ENCODE data around the gene SLFN12.
"Not testable (repeated sequence)": the region's sequence is repeated elsewhere in the genome, so short reads cannot be mapped to it uniquely, and the experiment has no call there.

Gene SLFN12

DNA sequence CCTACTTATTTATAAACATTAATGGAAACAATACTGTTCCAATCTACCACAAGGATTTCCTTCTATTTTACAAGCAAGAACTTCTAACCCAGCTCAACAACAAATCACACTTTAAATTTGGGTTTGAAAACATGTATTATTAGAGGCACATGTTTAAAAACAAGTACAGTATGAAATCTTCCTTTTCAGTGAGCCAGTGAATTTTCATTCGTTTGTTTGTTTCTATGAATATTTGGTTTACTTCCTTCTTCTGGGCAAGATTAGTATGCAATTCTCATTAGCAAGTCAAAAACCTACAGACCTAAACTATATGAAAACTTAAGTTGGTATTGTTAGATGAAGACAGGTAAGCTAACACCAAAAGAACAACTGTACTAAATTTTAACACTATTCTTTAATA lies 25.7 kb downstream of the SLFN12 start:
- DNase-seq = no peak

DNA sequence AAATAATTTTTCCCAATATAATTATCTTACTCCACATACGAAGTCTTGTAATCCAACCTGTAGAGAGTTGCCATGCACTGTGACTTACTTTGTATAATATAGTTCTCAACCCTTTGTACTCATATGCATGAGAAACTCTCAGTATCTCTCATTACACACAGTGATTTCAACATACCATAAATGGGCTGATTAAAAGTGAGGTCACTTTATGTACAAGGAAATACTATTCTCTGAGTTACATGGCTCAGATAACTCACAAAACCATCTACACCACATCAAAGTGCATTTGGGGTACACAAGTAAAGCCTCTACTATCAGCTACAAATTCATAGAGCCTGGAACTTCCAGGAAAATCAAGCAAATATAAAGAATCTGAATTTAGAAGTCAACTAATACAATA lies 27.9 kb downstream of the SLFN12 start:
- DNase-seq = no peak

DNA sequence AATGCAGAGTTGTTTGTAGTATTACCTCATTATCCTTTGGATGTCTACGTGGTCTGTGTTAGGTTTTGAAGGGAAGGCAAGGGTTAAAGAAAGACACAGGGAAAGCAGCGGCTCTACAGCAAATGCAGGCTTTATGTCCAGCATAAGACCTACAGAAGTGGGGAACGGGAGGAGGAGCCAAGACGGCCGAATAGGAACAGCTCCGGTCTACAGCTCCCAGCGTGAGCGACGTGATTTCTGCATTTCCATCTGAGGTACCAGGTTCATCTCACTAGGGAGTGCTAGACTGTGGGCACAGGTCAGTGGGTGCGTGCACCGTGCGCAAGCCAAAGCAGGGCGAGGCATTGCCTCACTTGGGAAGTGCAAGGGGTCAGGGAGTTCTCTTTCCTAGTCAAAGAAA lies 38.5 kb downstream of the SLFN12 start:
- not testable (repeated sequence) for DNase-seq

DNA sequence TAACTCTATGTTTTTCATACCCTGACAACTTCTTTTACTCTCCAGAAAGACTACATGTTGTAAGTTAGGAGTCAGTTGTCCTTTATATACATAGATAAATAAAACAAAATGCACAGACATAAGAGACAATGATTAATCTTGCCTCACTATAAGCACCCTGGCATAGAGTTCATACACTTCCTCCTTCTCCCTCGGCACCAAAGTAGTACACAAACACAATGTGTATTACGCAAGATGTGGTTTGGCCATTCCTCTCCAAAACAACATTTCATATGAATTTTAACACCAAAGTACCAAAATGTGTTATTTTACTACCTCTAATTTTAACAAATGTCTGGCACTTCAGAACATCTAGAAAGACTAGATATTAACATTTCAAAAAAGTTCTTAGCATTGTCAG lies 41.6 kb downstream of the SLFN12 start:
- DNase-seq = no peak

DNA sequence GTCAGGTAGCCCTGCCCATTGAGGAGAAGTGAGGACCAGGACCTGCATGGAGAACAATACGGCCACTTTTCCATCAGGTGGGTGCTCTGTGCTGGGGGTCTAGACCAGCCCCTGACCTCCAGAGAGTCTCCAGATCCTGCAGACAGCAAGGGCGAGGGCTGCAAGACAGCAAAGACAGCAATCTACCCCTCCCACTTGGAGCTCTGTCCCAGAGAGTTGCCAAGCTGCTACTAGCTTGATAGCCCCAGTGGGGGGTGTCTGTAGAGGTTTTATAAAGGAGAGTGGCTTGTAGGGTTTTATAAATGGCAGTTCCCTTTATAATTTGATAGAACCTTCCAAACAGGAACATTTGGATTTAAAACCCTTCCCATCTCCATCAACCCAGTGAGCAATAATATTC lies 42.1 kb downstream of the SLFN12 start:
- DNase-seq = no peak

DNA sequence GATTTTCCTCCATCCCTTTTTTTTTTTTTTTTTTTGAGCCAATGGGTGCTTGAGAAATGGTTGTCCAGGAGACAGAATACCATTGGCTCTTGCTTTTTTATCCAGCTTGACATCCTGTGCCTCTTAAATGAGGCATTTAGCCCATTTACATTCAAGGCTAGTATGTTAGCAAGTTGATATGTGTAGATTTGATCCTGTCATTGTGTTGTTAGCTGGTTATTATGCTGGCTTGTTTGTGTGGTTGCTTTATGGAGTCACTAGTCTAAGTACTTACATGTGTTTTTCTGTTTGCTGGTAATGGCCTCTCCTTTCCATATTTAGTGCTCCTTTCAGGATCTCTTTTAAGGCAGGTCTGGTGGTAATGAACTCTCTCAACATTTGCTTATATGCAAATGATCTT lies 44.8 kb downstream of the SLFN12 start:
- DNase-seq = no peak

DNA sequence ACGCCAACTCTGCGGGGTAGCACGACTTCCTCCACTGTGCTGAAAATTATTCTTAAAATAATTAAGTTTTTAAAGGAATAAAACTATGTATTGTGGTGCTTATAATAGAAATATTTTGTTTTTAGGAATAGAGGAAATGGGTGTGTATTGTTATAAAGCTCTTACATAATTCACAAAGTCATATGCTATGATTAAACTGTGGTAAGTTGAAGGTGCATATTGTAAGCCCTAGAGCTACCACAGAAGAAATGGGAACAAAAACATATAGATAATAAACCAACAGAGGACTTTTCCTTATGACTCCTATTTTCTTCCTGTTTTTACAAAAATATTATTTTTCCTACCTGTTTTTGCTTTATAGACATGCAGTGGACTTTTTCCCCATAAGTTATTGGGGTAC lies 54.6 kb downstream of the SLFN12 start:
- no peak for DNase-seq

DNA sequence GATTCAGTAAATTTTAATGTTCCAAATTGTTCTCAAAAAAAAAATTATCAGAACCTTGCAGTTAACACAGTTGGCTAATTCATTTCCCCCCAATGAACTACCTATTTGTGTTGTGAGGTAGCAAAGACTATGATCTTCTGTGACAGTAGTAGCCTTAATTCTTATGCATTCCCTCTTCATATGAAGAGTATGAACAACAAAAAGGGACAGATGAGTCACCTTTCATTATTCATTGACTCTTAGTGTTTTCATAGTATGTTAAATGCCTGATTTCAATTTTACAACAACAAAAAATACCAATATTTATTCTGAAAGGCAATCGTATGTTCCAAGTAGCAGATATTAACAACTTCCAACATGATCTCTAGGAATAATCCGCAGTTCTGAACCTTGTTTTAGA lies 55.2 kb downstream of the SLFN12 start:
- DNase-seq = no peak

DNA sequence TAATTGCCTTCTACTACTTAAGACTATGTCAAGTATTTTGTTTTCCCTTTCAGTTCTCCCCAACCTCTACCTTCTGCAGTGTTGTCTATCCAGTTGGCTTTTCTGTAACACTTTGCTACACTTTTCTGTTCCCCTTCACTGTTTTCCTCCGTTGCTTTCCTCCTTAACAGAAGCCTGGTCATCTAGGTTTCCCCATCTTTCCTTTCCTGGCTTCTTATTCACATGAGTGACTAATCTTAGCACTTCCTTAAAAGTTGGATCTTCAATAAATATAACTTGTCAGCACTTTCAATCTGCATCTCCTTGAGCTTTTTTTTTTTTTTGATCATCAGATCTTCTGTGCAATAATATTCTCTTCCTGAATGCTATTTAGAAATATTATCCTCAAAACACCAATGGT lies 56.1 kb downstream of the SLFN12 start:
- DNase-seq = no peak

DNA sequence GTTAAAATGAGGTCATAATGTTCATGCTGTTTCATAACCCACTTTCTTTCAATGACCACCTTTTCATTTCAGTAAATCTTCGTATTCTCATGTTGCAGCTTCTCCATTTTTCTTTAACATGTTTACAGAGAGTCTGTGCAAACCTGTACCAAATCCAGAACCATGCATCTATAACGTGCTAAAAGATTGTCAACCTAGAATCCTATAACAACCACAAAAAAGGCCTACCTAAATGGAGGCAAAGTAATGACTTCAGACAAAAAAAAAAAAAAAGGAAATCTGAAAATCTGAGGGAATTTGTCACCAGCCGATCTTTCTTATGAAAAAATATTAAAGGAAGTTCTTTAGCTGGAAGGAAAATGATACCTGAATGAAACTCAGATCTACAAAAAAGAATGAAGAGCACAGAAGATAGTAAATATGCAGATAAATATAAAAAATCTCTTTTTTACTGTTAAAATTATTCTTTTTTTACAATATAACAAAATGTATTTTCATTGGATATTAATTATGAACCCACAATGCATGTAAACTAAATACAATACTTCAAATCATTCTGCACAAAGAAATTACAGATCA lies 57.4 kb downstream of the SLFN12 start:
- DNase-seq = no peak

DNA sequence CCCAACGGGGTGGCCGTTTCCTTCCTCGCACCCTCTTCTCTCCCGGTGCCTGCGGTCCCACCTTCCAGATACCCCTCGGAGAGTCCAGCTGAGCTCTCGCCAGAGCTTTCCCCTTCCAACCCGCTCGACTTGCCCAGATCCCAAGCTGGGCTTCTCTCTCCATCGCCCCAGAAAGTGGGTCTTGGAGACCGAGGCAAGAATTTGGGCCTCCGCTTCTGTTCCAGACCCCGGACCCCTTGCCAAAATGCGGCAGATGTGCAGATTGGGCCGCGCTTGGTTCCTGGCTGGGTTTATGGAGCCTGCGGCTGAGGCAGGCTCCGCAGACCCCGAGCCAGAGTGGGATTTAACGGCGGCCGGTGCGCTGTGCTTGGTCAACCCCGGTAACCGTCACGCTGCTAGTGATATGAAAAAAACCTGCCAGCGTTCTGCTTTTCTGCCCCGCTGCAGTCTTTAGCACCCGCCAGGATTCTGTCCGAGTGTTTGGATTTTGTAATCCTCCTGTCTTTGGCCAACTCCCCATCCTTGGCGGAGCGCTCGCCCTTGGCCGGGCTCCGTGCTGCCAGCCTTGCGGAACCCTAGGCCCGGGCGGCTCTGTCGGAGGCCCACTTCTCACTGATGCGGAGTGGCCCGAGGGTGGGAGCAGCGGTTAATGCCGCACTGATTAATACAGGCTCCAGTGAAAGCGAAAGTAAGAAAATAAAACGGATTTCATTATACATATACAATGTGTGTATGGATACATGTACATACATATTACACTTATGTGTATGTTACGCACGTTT lies 58.1 kb downstream of the SLFN12 start:
- DNase-seq = peak in 1 of 4 experiments; percentile 11

GRCh38 chr17:35373534-35373983 lies 58.7 kb downstream of the SLFN12 start, which contains the start of gene SLFN11:
Gene SLFN11 (minus strand): TSS chr17:35373621. CDS start chr17:35363807, 9,814 bp downstream.
- peak; percentile 42 to 62 (median 56) for DNase-seq

GRCh38 chr17:35372846-35373533 lies 59.3 kb downstream of the SLFN12 start:
- peak in 1 of 4 experiments; percentile 22 for DNase-seq

GRCh38 chr17:35371934-35372333 lies 60.4 kb downstream of the SLFN12 start:
- DNase-seq = no peak

GRCh38 chr17:35368081-35368830 lies 64.0 kb downstream of the SLFN12 start:
- no peak for DNase-seq

- DNase-seq = no peak
Observed at GRCh38 chr17:35361027-35361426, 71.3 kb downstream of the SLFN12 start.

Measured in activated naive CD4-positive, alpha-beta T cell (primary cell).